Endodermal cell (in vitro differentiated cells): ENCODE measurements around the gene SEMA3G. TPM values are rescaled to one million over a fixed set of nuclear protein-coding genes. Genes with fewer than 3 reads are reported as not detected.

ENCODE experiments used
- DNase-seq: peaks from one replicate; pipeline ENCODE4 v3.0.0-alpha.2; 2017
- H3K27ac ChIP-seq: 2 replicates; pipeline ENCODE4 v1.5.1; 2013; ENCODE audit warnings: mild to moderate bottlenecking, low read depth, low read length, moderate library complexity
- H3K27me3 ChIP-seq: 2 replicates; pipeline ENCODE4 v1.6.1; 2013; ENCODE audit warnings: mild to moderate bottlenecking, low read length, moderate library complexity; ENCODE audit not compliant: insufficient read depth, control insufficient read depth, poor library complexity, severe bottlenecking
- H3K36me3 ChIP-seq: 2 replicates; pipeline ENCODE4 v1.7.0; 2013; ENCODE audit warnings: mild to moderate bottlenecking, low read length, moderate library complexity; ENCODE audit not compliant: control insufficient read depth, insufficient read depth
- H3K4me1 ChIP-seq: one replicate; pipeline ENCODE4 v1.7.0; 2013; ENCODE audit warnings: low read length; ENCODE audit not compliant: control insufficient read depth, insufficient read depth
- H3K4me3 ChIP-seq: 2 replicates; pipeline ENCODE4 v1.5.1; 2013; ENCODE audit warnings: mild to moderate bottlenecking, low read length, moderate library complexity
- H3K9ac ChIP-seq: 2 replicates; pipeline ENCODE4 v1.6.1; 2013; ENCODE audit warnings: mild to moderate bottlenecking, low read length, moderate library complexity; ENCODE audit not compliant: poor library complexity, severe bottlenecking; ENCODE audit errors: extremely low read depth
- H3K9me3 ChIP-seq: 2 replicates; pipeline ENCODE4 v1.6.1; 2013; ENCODE audit warnings: mild to moderate bottlenecking, low read length, moderate library complexity; ENCODE audit not compliant: control insufficient read depth
- H3K27ac Mint-ChIP-seq: 2 replicates; pipeline ENCODE4 v1.8.0; 2020; ENCODE audit warnings: mixed read lengths
- H3K27me3 Mint-ChIP-seq: 2 replicates; pipeline ENCODE4 v1.8.0; 2021; ENCODE audit warnings: mild to moderate bottlenecking, mixed read lengths; ENCODE audit not compliant: insufficient read depth
- H3K36me3 Mint-ChIP-seq: 2 replicates; pipeline ENCODE4 v1.8.0; 2020; ENCODE audit warnings: low read depth, mixed read lengths
- H3K4me1 Mint-ChIP-seq: 2 replicates; pipeline ENCODE4 v1.8.0; 2020; ENCODE audit warnings: mixed read lengths
- H3K4me3 Mint-ChIP-seq: 2 replicates; pipeline ENCODE4 v1.8.0; 2020; ENCODE audit warnings: mild to moderate bottlenecking, moderate library complexity, mixed read lengths
- H3K9me3 Mint-ChIP-seq: 2 replicates; pipeline ENCODE4 v1.8.0; 2020; ENCODE audit warnings: mild to moderate bottlenecking, mixed read lengths
- WGBS, 2 experiments: methylation state at CpG; one replicate each; pipeline versions ENCODE4 v1.1.5 to v1.1.7; 2013; ENCODE audit warnings: missing lambda C conversion rate in 2 of 2, mixed read lengths in 1 of 2; ENCODE audit not compliant: insufficient coverage in 1 of 2, insufficient read length in 1 of 2; 5-methylcytosine and 5-hydroxymethylcytosine counted together
- total RNA-seq, 2 donors: library from RNA; stranded (reverse); fragmentation: NEBNext Ultra II Directional in 1 of 2; extraction: Animal tissue kit (Norgen Biotek cat#: 25700) in 1 of 2; gene quantifications; 2 replicates in 1 of 2; 3 replicates in 1 of 2; pipeline ENCODE4 v1.2.1, GENCODE V29; 2021
- TF ChIP-seq, protein P1 (sequence below): fragments of 200-600 bp; sonication (generic); conservative IDR thresholded peaks from 2 replicates; pipeline ENCODE4 v1.5.0; 2021; ENCODE audit warnings: antibody characterized with exemption, mild to moderate bottlenecking

The SEMA3G gene
- total RNA-seq, 2 donors from 2014 or later, result 2.5 to 8.6 TPM

DNA sequence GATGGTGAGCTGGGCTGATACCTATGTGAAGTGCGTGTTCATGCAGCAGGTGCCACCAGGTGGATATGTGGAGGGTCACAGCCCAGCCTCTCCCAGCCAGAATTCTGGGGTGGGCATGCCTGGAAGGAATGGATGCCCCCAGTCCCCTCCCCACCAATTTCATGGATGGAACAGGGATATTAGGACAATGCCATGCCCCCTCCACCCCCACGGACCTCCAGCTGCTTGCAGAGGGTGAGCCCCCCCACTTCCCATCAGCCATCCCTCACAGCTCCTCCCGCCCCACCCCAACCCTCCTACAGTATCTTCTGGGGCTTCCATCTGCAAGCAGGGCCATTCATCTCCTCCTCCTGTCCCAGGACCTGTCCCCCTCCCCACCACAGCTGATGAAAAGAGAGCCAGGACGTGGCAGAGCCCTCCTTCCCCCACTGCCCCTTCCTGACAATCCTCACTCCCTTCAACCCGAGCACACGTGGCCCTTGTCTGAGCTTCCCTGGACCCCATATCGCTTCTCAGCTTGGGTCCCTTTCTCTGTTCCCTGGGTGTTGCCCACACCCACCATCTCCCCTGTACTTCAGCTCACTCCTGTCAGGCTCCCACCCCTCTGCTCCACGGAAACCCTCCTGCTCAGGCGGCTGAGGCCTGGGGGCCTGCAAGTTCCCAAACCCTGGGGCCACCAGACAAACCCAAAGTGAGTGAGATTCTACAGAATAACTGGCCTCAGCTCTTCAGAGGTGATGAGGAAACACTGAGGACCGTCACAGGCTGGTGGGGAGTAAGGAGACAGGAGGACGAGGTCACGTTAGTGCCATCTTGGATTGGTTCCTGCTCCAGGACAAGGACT lies 2.8 kb upstream of the SEMA3G start:
- TF ChIP-seq, protein P1, sequence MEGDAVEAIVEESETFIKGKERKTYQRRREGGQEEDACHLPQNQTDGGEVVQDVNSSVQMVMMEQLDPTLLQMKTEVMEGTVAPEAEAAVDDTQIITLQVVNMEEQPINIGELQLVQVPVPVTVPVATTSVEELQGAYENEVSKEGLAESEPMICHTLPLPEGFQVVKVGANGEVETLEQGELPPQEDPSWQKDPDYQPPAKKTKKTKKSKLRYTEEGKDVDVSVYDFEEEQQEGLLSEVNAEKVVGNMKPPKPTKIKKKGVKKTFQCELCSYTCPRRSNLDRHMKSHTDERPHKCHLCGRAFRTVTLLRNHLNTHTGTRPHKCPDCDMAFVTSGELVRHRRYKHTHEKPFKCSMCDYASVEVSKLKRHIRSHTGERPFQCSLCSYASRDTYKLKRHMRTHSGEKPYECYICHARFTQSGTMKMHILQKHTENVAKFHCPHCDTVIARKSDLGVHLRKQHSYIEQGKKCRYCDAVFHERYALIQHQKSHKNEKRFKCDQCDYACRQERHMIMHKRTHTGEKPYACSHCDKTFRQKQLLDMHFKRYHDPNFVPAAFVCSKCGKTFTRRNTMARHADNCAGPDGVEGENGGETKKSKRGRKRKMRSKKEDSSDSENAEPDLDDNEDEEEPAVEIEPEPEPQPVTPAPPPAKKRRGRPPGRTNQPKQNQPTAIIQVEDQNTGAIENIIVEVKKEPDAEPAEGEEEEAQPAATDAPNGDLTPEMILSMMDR, result no peak
- WGBS, 2 experiments, result 86 to 91% methylated on average over 8 to 12 of the region's 12 CpGs
- Histone ChIP-seq H3K27me3 (no peaks in the 10 kb centered on the region), H3K4me1 (peaks cover 12% of the 10 kb centered on the region), H3K36me3 (peaks cover 11% of the 10 kb centered on the region), H3K4me3 (no peak overlapping the region), H3K27ac (no peak overlapping the region), H3K9me3 (no peaks in the 10 kb centered on the region), H3K9ac (no peak overlapping the region)
- Mint-ChIP-seq H3K27me3 (no peaks in the 10 kb centered on the region), H3K27ac (no peak overlapping the region), H3K36me3 (no peaks in the 10 kb centered on the region), H3K4me3 (no peak overlapping the region), H3K4me1 (peaks cover 5% of the 10 kb centered on the region), H3K9me3 (no peaks in the 10 kb centered on the region)
- DNase-seq, result no peak

GRCh38 chr3:52446631-52447511 lies 2.0 kb upstream of the SEMA3G start:
- Histone ChIP-seq H3K27me3 (no peaks in the 10 kb centered on the region), H3K9me3 (no peaks in the 10 kb centered on the region), H3K9ac (no peak overlapping the region), H3K36me3 (peaks cover 11% of the 10 kb centered on the region), H3K4me3 (no peak overlapping the region), H3K4me1 (peaks cover 4% of the 10 kb centered on the region), H3K27ac (no peak overlapping the region)
- peak; percentile 95 for DNase-seq
- TF ChIP-seq, protein P1, result peak; percentile 99
- peaks cover 5% of the 10 kb centered on the region for H3K4me1 Mint-ChIP-seq
- WGBS, 2 experiments, result 38 to 42% methylated on average over 10 to 13 of the region's 13 CpGs
- H3K27me3 Mint-ChIP-seq, result no peaks in the 10 kb centered on the region
- no peak overlapping the region for H3K27ac Mint-ChIP-seq
- H3K9me3 Mint-ChIP-seq, result no peaks in the 10 kb centered on the region
- H3K4me3 Mint-ChIP-seq, result no peak overlapping the region
- no peaks in the 10 kb centered on the region for H3K36me3 Mint-ChIP-seq

GRCh38 chr3:52446042-52446441 lies 1.1 kb upstream of the SEMA3G start:
- H3K9me3 Mint-ChIP-seq, result no peaks in the 10 kb centered on the region
- TF ChIP-seq, protein P1, result peak; percentile 22
- H3K27me3 Mint-ChIP-seq, result no peaks in the 10 kb centered on the region
- peaks cover 2% of the 10 kb centered on the region for H3K4me1 ChIP-seq
- peaks cover 5% of the 10 kb centered on the region for H3K4me1 Mint-ChIP-seq
- H3K4me3 ChIP-seq, result no peak overlapping the region
- H3K36me3 Mint-ChIP-seq, result no peaks in the 10 kb centered on the region
- H3K4me3 Mint-ChIP-seq, result no peak overlapping the region
- H3K9me3 ChIP-seq, result no peaks in the 10 kb centered on the region
- no peak overlapping the region for H3K27ac Mint-ChIP-seq
- DNase-seq, result peak; percentile 59
- WGBS, 2 experiments, result 80 to 89% methylated on average over 1 to 4 of the region's 4 CpGs
- H3K27me3 ChIP-seq, result no peaks in the 10 kb centered on the region
- no peak overlapping the region for H3K9ac ChIP-seq
- H3K27ac ChIP-seq, result no peak overlapping the region
- H3K36me3 ChIP-seq, result peaks cover 6% of the 10 kb centered on the region
